GM19099 (cell line): ENCODE measurements around the gene NFAM1.

Experiments
- POLR2A ChIP-seq: IDR thresholded peaks from 3 replicates; pipeline ENCODE4 v1.6.1; 2011; ENCODE audit warnings: low read depth; ENCODE audit not compliant: insufficient read length; ENCODE audit errors: extremely low read depth

Gene NFAM1

DNA sequence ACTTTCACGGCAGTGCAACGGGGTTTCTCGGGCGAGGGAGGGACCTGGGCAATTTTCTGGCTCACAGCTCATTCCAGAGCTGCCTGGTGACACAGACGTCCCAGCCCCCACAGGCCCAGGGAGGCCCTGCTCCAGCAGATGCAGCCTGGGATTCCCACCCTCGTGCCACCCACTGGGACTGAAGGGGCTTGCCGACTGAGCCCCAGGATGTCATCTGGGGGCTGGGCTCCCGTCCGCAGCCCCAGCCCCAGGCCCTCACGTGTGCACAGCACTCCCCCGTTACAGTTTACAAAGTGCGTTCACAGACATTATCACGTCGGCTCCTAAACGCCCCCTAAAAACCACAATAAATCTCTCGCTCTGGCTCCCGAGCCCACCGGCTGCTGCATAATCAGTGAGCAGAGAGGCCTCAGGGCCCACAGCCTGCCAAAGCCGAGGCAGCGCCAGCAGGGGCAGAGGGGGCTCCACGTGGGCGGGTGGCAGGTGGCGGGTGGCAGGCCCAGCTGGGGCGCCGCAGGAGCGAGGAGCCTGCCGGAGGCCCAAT lies 84.8 kb downstream of the NFAM1 start:
- no peak for TF ChIP-seq POLR2A

DNA sequence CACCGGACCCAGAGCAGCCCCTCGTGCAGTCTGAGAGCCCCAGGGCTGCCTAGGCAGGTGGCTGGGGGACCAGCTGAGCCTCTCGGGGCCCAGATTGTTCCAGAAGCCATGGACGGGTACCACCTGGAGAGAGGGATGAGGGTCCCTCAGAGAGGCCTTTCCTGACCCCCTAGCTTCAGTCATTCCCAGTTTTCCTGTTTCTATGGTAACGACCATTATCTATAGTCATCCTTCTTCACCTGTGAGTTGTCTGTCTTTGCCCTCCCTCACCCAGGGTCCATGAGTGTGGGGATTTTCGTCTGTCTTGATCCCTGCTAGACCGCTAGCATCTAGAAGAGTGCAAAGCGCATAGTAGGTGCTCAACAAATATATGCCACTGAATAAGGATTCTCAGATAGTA lies 85.5 kb downstream of the NFAM1 start:
- no peak for TF ChIP-seq POLR2A

DNA sequence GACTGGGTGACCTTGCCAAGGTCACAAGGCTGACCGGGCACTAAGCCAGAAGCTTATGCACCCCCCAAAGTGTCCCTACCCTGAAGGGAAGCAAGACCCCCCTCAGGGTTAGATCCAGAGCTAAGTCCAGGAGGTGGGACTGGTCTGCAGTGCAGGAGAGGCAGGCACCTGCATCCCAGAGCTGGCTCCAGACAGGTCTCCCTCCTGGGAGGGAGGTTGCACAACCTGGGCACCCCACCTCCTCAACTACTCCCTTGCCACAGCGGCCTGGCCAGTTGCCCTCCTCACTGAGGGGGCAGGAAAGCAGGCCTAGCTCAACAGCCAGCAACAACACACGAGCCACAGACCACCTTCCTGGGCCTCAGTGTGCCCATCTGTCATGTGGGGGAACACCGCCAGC lies 86.7 kb downstream of the NFAM1 start:
- TF ChIP-seq POLR2A: no peak

DNA sequence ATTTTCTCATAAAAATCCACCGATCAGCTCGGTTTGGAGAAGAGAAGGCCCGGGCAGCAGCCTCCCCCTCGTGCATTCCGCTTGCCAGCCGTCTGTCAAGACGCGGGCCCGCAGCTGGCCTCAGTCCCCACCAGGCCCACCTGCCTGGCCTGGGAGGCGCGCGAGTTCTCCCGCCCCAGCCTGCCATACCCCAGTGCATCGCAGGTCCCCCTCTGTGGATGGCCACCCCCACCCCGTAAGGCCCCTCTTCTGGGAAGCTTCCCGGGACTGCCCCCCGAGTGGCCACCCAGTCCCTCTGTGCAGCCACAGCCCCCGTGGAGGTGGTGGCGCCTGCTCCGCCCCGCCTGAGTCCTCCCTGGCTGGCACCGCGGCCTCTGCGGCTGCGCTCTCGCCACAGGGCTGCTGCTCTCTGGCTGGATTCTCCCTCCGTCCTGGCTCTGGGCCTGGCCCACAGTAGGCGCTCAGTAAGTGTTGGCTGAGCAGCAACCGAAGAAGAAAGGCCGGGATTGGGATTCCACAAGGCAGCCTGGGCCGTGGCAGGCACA lies 87.8 kb downstream of the NFAM1 start:
- TF ChIP-seq POLR2A: no peak

DNA sequence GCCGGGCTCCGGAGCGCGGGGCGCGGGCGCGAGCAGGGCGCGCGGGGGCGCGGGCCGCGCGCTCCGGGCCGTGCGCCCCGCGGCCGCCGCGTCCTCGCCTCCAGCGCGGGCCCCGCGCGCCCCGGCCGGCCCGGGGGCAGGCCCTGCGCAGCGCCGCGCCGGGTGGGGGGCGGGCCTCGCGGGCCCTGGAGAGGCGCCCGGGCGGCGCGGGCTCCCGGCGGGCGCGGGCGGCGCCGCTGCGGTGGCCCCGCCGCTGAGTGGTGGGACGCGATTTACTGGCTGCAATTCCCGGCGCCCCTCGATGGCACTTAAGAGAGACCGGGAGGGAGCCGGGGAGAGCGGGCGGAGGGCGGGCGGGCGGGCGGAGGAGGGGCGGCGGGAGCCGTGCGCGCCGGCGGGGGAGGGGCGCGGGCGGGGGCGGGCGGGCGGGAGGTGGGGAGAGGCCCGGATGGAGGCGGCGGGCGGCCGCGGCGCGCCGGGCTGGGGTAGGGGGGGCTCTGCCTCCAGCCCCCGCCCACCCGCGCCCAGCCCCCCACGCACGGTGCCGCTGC lies 88.6 kb downstream of the NFAM1 start:
- no peak for TF ChIP-seq POLR2A

DNA sequence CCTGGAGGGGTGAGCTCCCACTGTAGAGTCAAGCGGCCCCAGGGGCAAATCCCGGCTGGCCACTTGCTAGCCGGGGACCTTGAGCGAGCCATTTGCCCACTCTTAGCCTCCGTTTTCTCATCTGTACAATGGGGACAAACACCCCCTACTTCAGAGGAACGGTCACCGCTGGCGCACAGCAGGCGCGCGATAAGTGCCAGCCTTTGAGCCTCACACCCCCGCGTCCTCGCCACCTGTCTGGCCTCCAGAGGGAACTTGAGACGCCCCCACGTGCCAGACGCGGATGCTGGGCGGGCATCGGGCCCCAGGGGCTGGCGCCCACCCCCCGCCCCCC lies 89.1 kb downstream of the NFAM1 start:
- no peak for TF ChIP-seq POLR2A

DNA sequence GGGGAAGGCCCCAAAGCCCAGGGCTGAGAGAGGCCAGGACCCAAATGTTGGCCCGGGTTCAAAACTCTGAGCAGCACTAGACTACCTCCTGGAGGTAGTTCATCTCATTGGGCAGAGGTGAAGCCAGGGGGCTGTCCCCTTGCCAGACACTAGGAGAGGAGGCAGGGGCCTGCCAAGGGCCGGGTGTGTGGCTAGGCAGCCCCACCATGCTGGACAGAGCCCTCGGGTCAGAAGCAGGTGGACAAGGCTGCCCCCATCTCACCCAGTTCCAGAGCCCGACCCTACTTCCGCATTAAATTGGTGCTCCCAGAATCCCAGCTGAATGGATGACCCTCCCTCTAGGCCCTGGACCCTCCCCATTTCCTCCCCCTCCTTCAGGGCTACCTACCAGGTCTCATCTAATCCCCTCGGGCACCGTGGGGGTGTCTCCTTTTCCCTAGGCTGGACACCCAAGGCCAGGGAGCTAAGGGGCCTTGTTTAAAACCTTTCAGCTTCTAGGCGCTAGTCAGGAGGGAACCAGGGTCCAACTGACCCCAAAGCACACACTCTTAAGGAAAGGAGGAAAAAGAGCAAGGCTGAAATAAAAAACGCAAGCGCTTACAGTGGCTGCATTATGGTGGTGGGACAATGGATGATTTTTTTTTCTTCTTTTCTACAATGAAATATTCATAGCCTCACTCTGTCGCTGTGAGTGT lies 89.6 kb downstream of the NFAM1 start:
- no peak for TF ChIP-seq POLR2A

DNA sequence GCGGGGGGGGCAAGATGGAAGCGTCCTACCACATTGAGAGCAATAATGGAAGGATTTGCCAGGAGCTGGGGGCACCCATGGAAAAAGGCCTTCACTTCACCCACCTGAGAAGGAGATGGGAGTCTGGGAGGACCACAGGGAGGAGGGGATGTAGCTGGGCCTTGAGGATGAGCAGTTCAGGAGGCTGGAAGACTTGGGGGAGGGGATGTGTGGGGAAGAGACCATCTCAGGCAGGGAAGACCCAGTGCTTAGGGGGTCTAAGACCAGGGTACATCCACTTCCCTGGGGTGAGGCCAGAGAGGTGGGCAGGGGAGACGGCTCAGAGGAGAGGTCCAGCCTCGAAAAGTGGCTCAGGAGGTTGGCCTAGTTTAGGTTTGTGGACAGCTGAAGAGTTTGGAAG lies 90.4 kb downstream of the NFAM1 start:
- TF ChIP-seq POLR2A: no peak

DNA sequence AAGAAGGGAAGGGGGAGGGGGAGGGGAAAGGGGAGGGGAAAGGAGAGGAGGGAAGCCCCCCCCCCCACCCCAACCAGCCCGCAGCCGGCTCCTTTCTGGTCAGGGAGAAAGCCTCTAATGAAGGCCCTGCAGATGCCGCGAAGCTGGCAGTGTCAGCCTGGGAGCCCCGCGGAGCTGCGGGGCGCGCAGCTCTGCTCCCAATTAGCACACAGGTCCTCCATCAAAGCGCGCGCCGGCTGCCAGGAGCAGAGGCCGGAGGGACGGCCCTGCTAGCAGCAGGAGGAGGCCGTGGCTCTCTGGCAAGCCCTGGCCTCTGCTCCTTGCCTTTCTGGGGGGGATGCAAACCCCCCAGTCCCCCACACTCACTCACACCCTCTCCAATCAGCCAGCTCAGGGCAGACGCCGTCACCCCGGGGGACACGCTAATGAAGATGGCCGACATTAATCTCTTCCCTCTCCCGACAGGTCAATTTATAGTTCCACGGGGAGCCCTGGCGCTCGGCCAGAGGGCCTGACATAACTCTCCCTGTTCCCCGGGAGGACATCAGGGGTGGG lies 91.3 kb downstream of the NFAM1 start:
- no peak for TF ChIP-seq POLR2A

DNA sequence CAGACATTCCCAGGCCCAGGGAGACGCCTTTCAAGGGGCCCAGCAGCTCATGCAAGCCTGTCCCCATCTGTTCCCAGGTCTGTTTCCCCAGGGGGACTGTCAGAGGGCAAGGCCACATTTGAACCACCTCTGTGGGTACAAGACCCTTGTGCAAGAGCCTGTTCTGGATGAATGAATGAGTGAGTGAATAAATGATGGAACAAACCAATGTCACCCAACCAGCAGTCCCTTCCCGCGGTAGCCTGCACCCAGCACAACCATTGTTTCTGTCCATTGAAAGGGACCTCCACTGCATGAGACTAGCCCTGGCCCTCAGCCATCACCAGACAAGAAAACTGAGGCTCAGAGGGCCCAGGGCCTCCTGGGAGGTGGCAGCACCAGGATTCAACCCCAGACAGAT lies 92.1 kb downstream of the NFAM1 start:
- no peak for TF ChIP-seq POLR2A

DNA sequence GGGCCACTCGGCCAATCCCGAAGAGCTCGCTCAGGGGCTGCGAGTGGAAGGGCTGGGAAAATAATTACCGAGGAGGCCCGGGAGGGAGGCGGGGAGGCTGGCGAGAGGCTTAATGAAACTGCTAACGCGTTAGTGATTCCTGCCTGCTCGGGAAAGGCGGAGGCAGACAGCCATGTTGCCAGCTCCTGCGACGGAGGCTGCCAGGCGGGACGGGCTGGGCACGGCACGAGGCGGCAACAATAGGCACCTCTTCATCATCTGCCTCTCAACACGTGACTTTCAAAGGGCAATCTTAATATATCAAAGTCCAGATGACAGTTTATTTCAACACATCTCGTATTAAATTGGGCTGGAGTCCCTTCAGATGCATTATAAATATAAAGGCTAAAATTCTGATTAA lies 93.7 kb downstream of the NFAM1 start:
- no peak for TF ChIP-seq POLR2A

DNA sequence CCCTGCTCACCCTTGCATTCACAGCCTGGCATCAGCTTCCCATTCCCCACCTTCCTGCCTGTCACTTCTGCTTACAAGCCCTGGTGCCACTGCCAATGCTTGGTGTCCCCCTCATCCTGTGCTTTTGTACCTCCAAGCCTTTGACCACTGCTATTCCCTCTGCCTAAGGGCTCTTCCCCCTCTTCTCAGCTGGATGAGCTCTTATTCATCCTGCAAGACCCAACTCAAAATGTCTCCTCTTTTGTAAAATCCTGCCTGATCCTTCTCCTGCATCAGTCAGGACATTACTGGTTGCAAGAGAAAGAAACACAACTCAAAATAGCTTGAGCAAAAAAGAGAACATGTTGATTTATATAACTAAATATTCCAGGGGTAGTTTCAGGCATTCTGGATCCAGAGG lies 94.8 kb downstream of the NFAM1 start:
- no peak for TF ChIP-seq POLR2A

DNA sequence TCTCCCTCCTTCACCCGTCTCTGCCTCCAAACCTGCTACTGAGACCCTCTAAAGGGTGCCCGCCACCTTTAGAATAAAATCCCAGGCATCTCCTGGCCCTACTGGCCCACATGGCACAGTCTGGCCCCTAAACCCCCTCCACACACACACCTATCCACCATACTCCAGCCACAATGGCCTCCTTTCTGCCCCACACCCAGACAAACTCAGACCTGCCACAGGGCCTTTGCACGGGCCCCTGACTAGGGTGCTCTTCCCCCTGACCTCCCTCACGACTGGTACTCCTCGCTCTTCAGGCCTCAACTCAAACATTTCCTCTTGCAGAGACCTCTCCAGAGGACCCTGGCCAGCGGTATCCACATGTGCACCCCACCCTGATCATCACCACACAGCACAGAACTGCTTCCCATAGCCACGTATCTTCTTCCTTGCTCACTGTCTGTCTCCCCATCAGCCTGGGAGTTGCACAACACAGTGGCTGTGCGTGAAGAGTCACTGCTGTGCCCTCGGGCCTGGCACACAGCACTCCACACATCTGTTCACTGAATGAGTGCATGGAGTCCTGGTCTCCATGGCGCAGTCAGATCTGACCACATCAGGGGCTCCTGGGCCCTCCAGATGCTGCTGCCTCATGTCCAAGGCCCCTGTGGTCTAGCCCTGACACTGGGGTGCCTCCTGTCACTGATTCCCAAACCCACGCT lies 95.5 kb downstream of the NFAM1 start:
- TF ChIP-seq POLR2A: no peak

DNA sequence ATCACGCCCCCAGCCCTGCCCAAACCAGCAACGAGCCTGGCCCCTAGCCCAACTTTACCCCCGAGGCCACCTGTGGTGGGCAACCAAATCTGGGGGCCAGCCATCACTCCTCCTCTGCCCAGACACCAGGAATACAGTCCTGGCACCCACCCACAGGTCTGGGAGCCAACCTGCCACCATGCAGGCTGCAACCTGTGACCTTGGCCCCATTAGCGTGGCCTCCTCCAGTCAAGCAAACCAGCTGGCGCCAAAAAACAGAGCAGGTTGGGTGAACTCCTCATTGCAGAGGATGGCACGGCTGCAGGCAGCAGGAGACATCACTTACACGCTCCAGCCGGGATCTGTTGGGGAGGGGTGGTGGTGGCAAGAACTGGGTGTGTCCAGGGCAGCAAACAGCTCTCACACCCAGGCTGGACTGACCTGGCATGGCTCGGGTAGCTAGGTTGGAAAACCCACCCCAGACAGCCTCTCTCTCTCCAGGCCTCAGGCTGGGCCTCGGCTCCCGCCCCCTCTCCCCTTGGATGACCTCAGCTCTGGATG lies 96.3 kb downstream of the NFAM1 start:
- TF ChIP-seq POLR2A: no peak

DNA sequence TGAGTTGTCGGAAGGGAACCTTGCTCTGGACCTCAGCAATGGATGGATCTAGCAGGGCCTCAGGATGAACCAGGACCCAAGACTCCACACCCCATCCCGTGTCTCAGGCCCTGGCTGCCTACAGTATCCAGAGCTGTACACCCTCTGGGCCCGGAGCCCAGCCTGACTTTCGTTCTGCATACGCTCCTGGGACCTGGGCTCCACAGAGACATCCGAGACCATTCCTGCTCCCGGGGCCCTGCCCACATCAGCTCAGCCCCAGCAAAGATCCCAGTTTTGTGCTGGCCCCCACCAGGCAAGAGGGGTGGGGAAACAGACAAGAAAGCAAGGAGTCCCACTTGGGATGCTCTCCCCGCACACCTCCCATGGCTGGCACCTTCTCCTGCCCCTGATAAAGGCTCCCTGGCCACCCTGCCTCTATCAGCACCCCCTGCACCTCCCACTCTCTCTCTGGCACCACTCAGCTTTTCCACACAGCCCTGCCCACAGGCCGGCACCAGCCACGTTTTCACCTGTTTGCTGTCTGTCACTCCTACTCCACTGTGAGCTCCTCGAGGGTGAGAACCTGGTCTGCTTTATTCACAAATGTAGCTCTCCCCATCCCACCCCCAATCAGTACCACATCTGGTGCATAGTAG lies 97.2 kb downstream of the NFAM1 start:
- no peak for TF ChIP-seq POLR2A

DNA sequence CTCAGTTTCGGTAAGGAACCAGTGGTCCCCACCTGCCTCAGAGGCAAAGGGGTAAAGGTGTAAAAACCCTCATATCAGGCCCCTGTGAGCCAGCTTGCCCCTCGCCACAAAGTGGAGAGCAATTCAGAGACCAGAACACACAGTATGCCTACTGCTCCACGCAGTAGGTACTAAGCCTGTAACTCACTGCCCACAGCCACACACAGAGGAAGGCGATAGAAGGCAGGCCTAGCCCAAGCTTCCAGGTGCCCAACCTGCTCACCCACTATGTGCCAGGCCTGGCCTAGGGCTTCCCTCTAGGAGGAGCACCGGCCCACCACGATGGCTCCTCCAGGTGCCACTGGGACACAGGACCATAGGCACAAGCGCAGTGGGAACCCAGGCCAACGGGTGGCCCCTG lies 98.7 kb downstream of the NFAM1 start:
- TF ChIP-seq POLR2A: no peak

DNA sequence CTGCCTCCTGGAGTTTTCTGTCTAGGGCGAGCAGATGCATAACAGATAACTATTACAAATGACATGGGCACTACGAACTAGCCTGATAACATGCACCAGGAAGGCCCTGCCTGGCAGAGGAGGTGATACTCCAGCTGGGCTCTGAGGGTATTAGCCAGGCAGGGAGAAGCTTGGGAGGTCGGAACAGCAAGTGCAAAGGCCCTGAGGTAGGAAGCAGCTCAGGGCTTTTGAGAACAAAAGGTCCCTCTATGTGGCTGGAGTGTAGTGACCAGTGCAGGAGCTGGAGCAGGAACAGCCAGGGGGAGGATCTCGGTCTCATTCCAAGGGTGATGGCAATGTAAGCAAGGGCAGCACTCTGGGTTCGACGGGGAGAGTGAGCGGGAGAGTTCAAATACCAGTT lies 100.1 kb downstream of the NFAM1 start:
- TF ChIP-seq POLR2A: no peak
